ENCODE data around the gene SRMS. TPM values are rescaled to one million over a fixed set of nuclear protein-coding genes. Genes with fewer than 3 reads are reported as not detected.

SRMS gene
- polyA plus RNA-seq, 1 donor from 2014 or later = not detected

DNA sequence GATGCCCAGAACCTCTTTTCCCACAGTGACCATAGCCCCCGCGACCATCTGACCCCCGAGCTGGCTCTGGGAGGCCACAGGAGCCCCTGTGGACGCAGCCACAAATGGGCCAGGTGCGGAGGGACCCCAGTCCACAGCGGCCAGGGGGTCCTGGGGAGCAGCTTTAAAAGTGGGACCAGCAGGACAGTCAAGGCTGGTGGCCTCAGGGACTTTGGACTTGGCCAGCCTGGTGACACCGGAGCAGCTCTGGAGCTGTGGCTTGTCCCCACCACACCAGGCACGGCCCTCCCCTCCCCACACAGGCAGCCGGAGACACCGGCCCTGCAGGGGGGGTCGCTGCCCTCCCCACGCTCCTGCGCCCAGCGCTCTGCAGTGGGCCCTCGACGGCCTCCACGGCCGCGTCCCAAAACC lies 9.9 kb upstream of the SRMS start:
- Histone ChIP-seq H2AFZ (ENCODE audit: low read depth, low read length) (no peak overlapping the region), H3K36me3 (ENCODE audit: insufficient read depth, low read length) (no peaks in the 10 kb centered on the region), H3K9me3 (ENCODE audit: low read length) (no peaks in the 10 kb centered on the region), H3K79me2 (replicated peaks; ENCODE audit: insufficient read depth, low read length) (no peaks in the 10 kb centered on the region), H3K27me3 (ENCODE audit: insufficient read depth, low read depth, low read length) (no peaks in the 10 kb centered on the region), H4K20me1 (ENCODE audit: insufficient read depth) (no peaks in the 10 kb centered on the region), H3K27ac (ENCODE audit: low read length) (no peak overlapping the region), H3K4me3 (ENCODE audit: low read length) (no peak overlapping the region), H3F3A (ENCODE audit: insufficient read depth, low read length, poor library complexity, severe bottlenecking) (no peaks in the 10 kb centered on the region), H3K4me2 (ENCODE audit: low read length) (no peak overlapping the region), H3K9ac (ENCODE audit: low read length) (no peak overlapping the region), H3K9me2 (ENCODE audit: insufficient read depth, low read length) (no peaks in the 10 kb centered on the region)
- TF ChIP-seq POLR2AphosphoS5 (IDR thresholded peaks at IDR 0.05) = no peak
- TF ChIP-seq SMC3 (conservative IDR thresholded peaks at IDR 0.05; ENCODE audit: poor library complexity) = no peak
- no peak for TF ChIP-seq EP300 (conservative IDR thresholded peaks at IDR 0.05; ENCODE audit: poor library complexity, severe bottlenecking)

DNA sequence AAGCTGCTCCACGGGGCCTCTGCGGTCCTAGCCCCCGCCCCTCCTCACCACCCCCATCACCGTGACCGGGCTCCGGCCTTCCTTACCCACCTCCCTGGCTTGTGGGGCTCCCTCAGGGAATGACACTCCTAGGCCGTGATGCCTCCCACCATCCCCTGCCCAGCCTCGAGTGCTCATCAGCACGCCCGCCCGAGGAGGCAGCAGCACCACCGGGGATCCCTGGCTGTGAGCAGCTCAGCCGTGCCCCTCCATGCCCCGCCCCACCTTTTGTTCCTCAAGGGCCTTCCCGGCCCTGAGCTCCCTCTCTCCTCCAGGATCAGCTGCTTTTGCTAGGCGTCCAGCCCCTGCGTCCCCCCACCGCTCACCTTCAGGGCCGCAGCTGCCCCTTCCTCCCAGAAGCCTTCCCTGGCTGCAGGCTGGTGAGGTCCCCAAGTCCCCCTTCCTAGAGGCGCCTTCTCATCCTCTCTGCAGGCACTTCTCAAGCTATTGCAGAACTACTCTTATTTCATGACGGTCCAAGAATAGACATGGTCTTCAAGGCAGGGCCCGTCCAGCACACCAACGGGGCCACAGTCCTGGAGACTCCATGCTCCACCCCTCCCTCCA lies 9.4 kb upstream of the SRMS start:
- no peak overlapping the region for H3K4me3 ChIP-seq (ENCODE audit: low read length)
- TF ChIP-seq CTCF (IDR thresholded peaks at IDR 0.05; ENCODE audit: poor library complexity, severe bottlenecking) = no peak
- no peak for TF ChIP-seq POLR2AphosphoS5 (IDR thresholded peaks at IDR 0.05)
- TF ChIP-seq EZH2 (IDR thresholded peaks at IDR 0.05; ENCODE audit: borderline replicate concordance, insufficient read depth, low read length, poor library complexity, severe bottlenecking) = no peak
- no peak for TF ChIP-seq EP300 (conservative IDR thresholded peaks at IDR 0.05; ENCODE audit: poor library complexity, severe bottlenecking)
- no peak for TF ChIP-seq TAF1 (IDR thresholded peaks at IDR 0.05; ENCODE audit: low read depth)
- no peak for TF ChIP-seq REST (IDR thresholded peaks at IDR 0.05; ENCODE audit: borderline replicate concordance)
- TF ChIP-seq MXI1 (conservative IDR thresholded peaks at IDR 0.05; ENCODE audit: poor library complexity, severe bottlenecking) = no peak
- no peak for TF ChIP-seq SMC3 (conservative IDR thresholded peaks at IDR 0.05; ENCODE audit: poor library complexity)
- no peak for TF ChIP-seq RAD21 (conservative IDR thresholded peaks at IDR 0.05)
- H3K79me2 ChIP-seq (replicated peaks; ENCODE audit: insufficient read depth, low read length) = no peaks in the 10 kb centered on the region
- H2AFZ ChIP-seq (ENCODE audit: low read depth, low read length) = no peak overlapping the region
- no peaks in the 10 kb centered on the region for H3K9me2 ChIP-seq (ENCODE audit: insufficient read depth, low read length)
- no peaks in the 10 kb centered on the region for H3F3A ChIP-seq (ENCODE audit: insufficient read depth, low read length, poor library complexity, severe bottlenecking)
- no peak overlapping the region for H3K9ac ChIP-seq (ENCODE audit: low read length)
- no peaks in the 10 kb centered on the region for H4K20me1 ChIP-seq (ENCODE audit: insufficient read depth)
- no peaks in the 10 kb centered on the region for H3K9me3 ChIP-seq (ENCODE audit: low read length)
- no peak overlapping the region for H3K4me2 ChIP-seq (ENCODE audit: low read length)
- no peaks in the 10 kb centered on the region for H3K27me3 ChIP-seq (ENCODE audit: insufficient read depth, low read depth, low read length)
- no peaks in the 10 kb centered on the region for H3K36me3 ChIP-seq (ENCODE audit: insufficient read depth, low read length)
- H3K27ac ChIP-seq (ENCODE audit: low read length) = no peak overlapping the region

Measured in neural cell (in vitro differentiated cells).